Central memory CD4-positive, alpha-beta T cell (primary cell): ENCODE measurements around the gene LGI2.
"Not testable (repeated sequence)": the region's sequence is repeated elsewhere in the genome, so short reads cannot be mapped to it uniquely, and the experiment has no call there.

Source experiments
- DNase-seq: peaks from one replicate; pipeline ENCODE4 v3.0.0; 2022

The LGI2 gene

GRCh38 chr4:25043548-25043947 is 12.8 kb upstream of the LGI2 start:
- DNase-seq, result no peak

- no peak for DNase-seq
Observed at GRCh38 chr4:25033526-25033925, 2.8 kb upstream of the LGI2 start.

- no peak for DNase-seq
Observed at GRCh38 chr4:25032126-25032525, 1.4 kb upstream of the LGI2 start.

- no peak for DNase-seq
Observed at GRCh38 chr4:25031077-25031621, 403 bp upstream of the LGI2 start.

GRCh38 chr4:25029479-25030276 is 1.1 kb downstream of the LGI2 start:
- no peak for DNase-seq

GRCh38 chr4:25028851-25029250 is 1.9 kb downstream of the LGI2 start:
- DNase-seq, result no peak

GRCh38 chr4:25022766-25023165 is 8.0 kb downstream of the LGI2 start:
- no peak for DNase-seq

- no peak for DNase-seq
Observed at GRCh38 chr4:25021216-25021615, 9.5 kb downstream of the LGI2 start.

GRCh38 chr4:25020236-25020635 is 10.5 kb downstream of the LGI2 start:
- DNase-seq, result no peak

GRCh38 chr4:25019501-25019900 is 11.2 kb downstream of the LGI2 start:
- DNase-seq, result no peak

GRCh38 chr4:25015012-25015411 is 15.7 kb downstream of the LGI2 start:
- DNase-seq, result no peak

- not testable (repeated sequence) for DNase-seq
Observed at GRCh38 chr4:25014662-25014983, 16.1 kb downstream of the LGI2 start.

- no peak for DNase-seq
Observed at GRCh38 chr4:25013756-25014661, 16.7 kb downstream of the LGI2 start.

- DNase-seq, result no peak
Observed at GRCh38 chr4:25012655-25013054, 18.1 kb downstream of the LGI2 start.

GRCh38 chr4:25011135-25011866 is 19.4 kb downstream of the LGI2 start:
- no peak for DNase-seq

GRCh38 chr4:25007598-25007997 is 23.1 kb downstream of the LGI2 start:
- DNase-seq, result no peak

GRCh38 chr4:25002681-25003080 is 28.1 kb downstream of the LGI2 start:
- no peak for DNase-seq

- no peak for DNase-seq
Observed at GRCh38 chr4:25001509-25001908, 29.2 kb downstream of the LGI2 start.

GRCh38 chr4:25000639-25001038 is 30.1 kb downstream of the LGI2 start:
- DNase-seq, result no peak

GRCh38 chr4:24999392-25000089 is 31.2 kb downstream of the LGI2 start:
- DNase-seq, result no peak

GRCh38 chr4:24995346-24995919 is 35.3 kb downstream of the LGI2 start:
- no peak for DNase-seq

GRCh38 chr4:24993551-24994080 is 37.1 kb downstream of the LGI2 start:
- DNase-seq, result no peak
